Measurements from ENCODE around the gene SCAMP2.

GRCh38 chr15:74825866-74826265 lies 47.3 kb downstream of the SCAMP2 start:
- TF ChIP-seq CTCF (IDR thresholded peaks at IDR 0.05; ENCODE audit: borderline replicate concordance, extremely low read depth, low read length, poor library complexity, severe bottlenecking): no peak
- TF ChIP-seq EZH2 (IDR thresholded peaks at IDR 0.05; ENCODE audit: borderline replicate concordance, low read depth, low read length, severe bottlenecking): no peak

Data from DND-41 (cell line).